Measurements from ENCODE around the gene DNAAF8.

Gene DNAAF8

GRCh38 chr16:4743226-4743878 is 9.0 kb downstream of the DNAAF8 start:
- Histone ChIP-seq H3K27ac (ENCODE audit: low read depth in 2 of 2, low read length in 2 of 2) (no peak overlapping the region), H3K27me3 (ENCODE audit: control insufficient read depth in 2 of 2, insufficient read depth in 2 of 2, low read length in 2 of 2) (no peaks in the 10 kb centered on the region), H3K36me3 (ENCODE audit: control insufficient read depth in 2 of 2, insufficient read depth in 2 of 2, low read length in 2 of 2) (no peaks in the 10 kb centered on the region), H3K9ac (ENCODE audit: low read depth in 1 of 2, low read length in 2 of 2) (peak overlapping the region; percentile 34 to 36), H3K4me3 (ENCODE audit: low read length in 2 of 2) (peak overlapping the region; percentile 58 to 64), H3K4me1 (ENCODE audit: control insufficient read depth in 2 of 2, insufficient read depth in 2 of 2, low read length in 2 of 2) (peaks cover 6 to 12% of the 10 kb centered on the region in 2 donors), H3K9me3 (ENCODE audit: control insufficient read depth in 2 of 2, low read length in 2 of 2) (no peaks in the 10 kb centered on the region)

GRCh38 chr16:4744555-4745273 is 10.4 kb downstream of the DNAAF8 start:
- Histone ChIP-seq H3K9ac (ENCODE audit: low read depth in 1 of 2, low read length in 2 of 2) (no peak overlapping the region), H3K27ac (ENCODE audit: low read depth in 2 of 2, low read length in 2 of 2) (no peak overlapping the region), H3K36me3 (ENCODE audit: control insufficient read depth in 2 of 2, insufficient read depth in 2 of 2, low read length in 2 of 2) (no peaks in the 10 kb centered on the region), H3K9me3 (ENCODE audit: control insufficient read depth in 2 of 2, low read length in 2 of 2) (no peaks in the 10 kb centered on the region), H3K4me1 (ENCODE audit: control insufficient read depth in 2 of 2, insufficient read depth in 2 of 2, low read length in 2 of 2) (peaks cover 6 to 12% of the 10 kb centered on the region in 2 donors), H3K4me3 (ENCODE audit: low read length in 2 of 2) (no peak overlapping the region), H3K27me3 (ENCODE audit: control insufficient read depth in 2 of 2, insufficient read depth in 2 of 2, low read length in 2 of 2) (no peaks in the 10 kb centered on the region)

- H3K27me3 ChIP-seq (ENCODE audit: control insufficient read depth in 2 of 2, insufficient read depth in 2 of 2, low read length in 2 of 2), result no peaks in the 10 kb centered on the region
- H3K4me3 ChIP-seq (ENCODE audit: low read length in 2 of 2), result no peak overlapping the region
- H3K36me3 ChIP-seq (ENCODE audit: control insufficient read depth in 2 of 2, insufficient read depth in 2 of 2, low read length in 2 of 2), result no peaks in the 10 kb centered on the region
- H3K9ac ChIP-seq (ENCODE audit: low read depth in 1 of 2, low read length in 2 of 2), result no peak overlapping the region
- no peak overlapping the region for H3K27ac ChIP-seq (ENCODE audit: low read depth in 2 of 2, low read length in 2 of 2)
- H3K4me1 ChIP-seq (ENCODE audit: control insufficient read depth in 2 of 2, insufficient read depth in 2 of 2, low read length in 2 of 2), result peaks cover 6 to 12% of the 10 kb centered on the region in 2 donors
- H3K9me3 ChIP-seq (ENCODE audit: control insufficient read depth in 2 of 2, low read length in 2 of 2), result no peaks in the 10 kb centered on the region
These were observed 10.9 kb downstream of the DNAAF8 start for GRCh38 chr16:4745274-4745569.

GRCh38 chr16:4746215-4746614 is 11.9 kb downstream of the DNAAF8 start:
- H3K4me3 ChIP-seq (ENCODE audit: low read length in 2 of 2), result no peak overlapping the region
- no peak overlapping the region for H3K9ac ChIP-seq (ENCODE audit: low read depth in 1 of 2, low read length in 2 of 2)
- peaks cover 6 to 12% of the 10 kb centered on the region in 2 donors for H3K4me1 ChIP-seq (ENCODE audit: control insufficient read depth in 2 of 2, insufficient read depth in 2 of 2, low read length in 2 of 2)
- H3K27ac ChIP-seq (ENCODE audit: low read depth in 2 of 2, low read length in 2 of 2), result no peak overlapping the region
- H3K36me3 ChIP-seq (ENCODE audit: control insufficient read depth in 2 of 2, insufficient read depth in 2 of 2, low read length in 2 of 2), result peaks cover 4 to 5% of the 10 kb centered on the region in 2 donors
- H3K27me3 ChIP-seq (ENCODE audit: control insufficient read depth in 2 of 2, insufficient read depth in 2 of 2, low read length in 2 of 2), result no peaks in the 10 kb centered on the region
- no peaks in the 10 kb centered on the region for H3K9me3 ChIP-seq (ENCODE audit: control insufficient read depth in 2 of 2, low read length in 2 of 2)

GRCh38 chr16:4746991-4747574 is 12.7 kb downstream of the DNAAF8 start:
- H3K9ac ChIP-seq (ENCODE audit: low read depth in 1 of 2, low read length in 2 of 2), result no peak overlapping the region

GRCh38 chr16:4747906-4748681 is 13.8 kb downstream of the DNAAF8 start:
- no peaks in the 10 kb centered on the region for H3K27me3 ChIP-seq (ENCODE audit: control insufficient read depth in 2 of 2, insufficient read depth in 2 of 2, low read length in 2 of 2)
- H3K9ac ChIP-seq (ENCODE audit: low read depth in 1 of 2, low read length in 2 of 2), result no peak overlapping the region
- H3K27ac ChIP-seq (ENCODE audit: low read depth in 2 of 2, low read length in 2 of 2), result peak overlapping the region in 1 of 2 donors; percentile 56
- H3K9me3 ChIP-seq (ENCODE audit: control insufficient read depth in 2 of 2, low read length in 2 of 2), result no peaks in the 10 kb centered on the region
- no peak overlapping the region for H3K4me3 ChIP-seq (ENCODE audit: low read length in 2 of 2)
- H3K36me3 ChIP-seq (ENCODE audit: control insufficient read depth in 2 of 2, insufficient read depth in 2 of 2, low read length in 2 of 2), result peaks cover 10 to 18% of the 10 kb centered on the region in 2 donors
- H3K4me1 ChIP-seq (ENCODE audit: control insufficient read depth in 2 of 2, insufficient read depth in 2 of 2, low read length in 2 of 2), result peaks cover 3 to 8% of the 10 kb centered on the region in 2 donors

More at GRCh38 chr16:4746991-4747574, 12.7 kb downstream of the DNAAF8 start:
- Histone ChIP-seq H3K27ac (ENCODE audit: low read depth in 2 of 2, low read length in 2 of 2) (peak overlapping the region in 1 of 2 donors; percentile 56), H3K36me3 (ENCODE audit: control insufficient read depth in 2 of 2, insufficient read depth in 2 of 2, low read length in 2 of 2) (peaks cover 9 to 11% of the 10 kb centered on the region in 2 donors), H3K9me3 (ENCODE audit: control insufficient read depth in 2 of 2, low read length in 2 of 2) (no peaks in the 10 kb centered on the region), H3K4me1 (ENCODE audit: control insufficient read depth in 2 of 2, insufficient read depth in 2 of 2, low read length in 2 of 2) (peaks cover 6 to 12% of the 10 kb centered on the region in 2 donors), H3K27me3 (ENCODE audit: control insufficient read depth in 2 of 2, insufficient read depth in 2 of 2, low read length in 2 of 2) (no peaks in the 10 kb centered on the region), H3K4me3 (ENCODE audit: low read length in 2 of 2) (no peak overlapping the region)

GRCh38 chr16:4748682-4749411 is 14.5 kb downstream of the DNAAF8 start:
- H3K36me3 ChIP-seq (ENCODE audit: control insufficient read depth in 2 of 2, insufficient read depth in 2 of 2, low read length in 2 of 2), result peaks cover 15 to 25% of the 10 kb centered on the region in 2 donors
- no peak overlapping the region for H3K9ac ChIP-seq (ENCODE audit: low read depth in 1 of 2, low read length in 2 of 2)
- no peak overlapping the region for H3K4me3 ChIP-seq (ENCODE audit: low read length in 2 of 2)
- H3K27me3 ChIP-seq (ENCODE audit: control insufficient read depth in 2 of 2, insufficient read depth in 2 of 2, low read length in 2 of 2), result no peaks in the 10 kb centered on the region
- H3K27ac ChIP-seq (ENCODE audit: low read depth in 2 of 2, low read length in 2 of 2), result no peak overlapping the region
- H3K9me3 ChIP-seq (ENCODE audit: control insufficient read depth in 2 of 2, low read length in 2 of 2), result no peaks in the 10 kb centered on the region
- H3K4me1 ChIP-seq (ENCODE audit: control insufficient read depth in 2 of 2, insufficient read depth in 2 of 2, low read length in 2 of 2), result peaks cover 2 to 3% of the 10 kb centered on the region in 2 donors

GRCh38 chr16:4749700-4750257 is 15.4 kb downstream of the DNAAF8 start:
- no peaks in the 10 kb centered on the region for H3K27me3 ChIP-seq (ENCODE audit: control insufficient read depth in 2 of 2, insufficient read depth in 2 of 2, low read length in 2 of 2)
- no peak overlapping the region for H3K9ac ChIP-seq (ENCODE audit: low read depth in 1 of 2, low read length in 2 of 2)
- peaks cover 2 to 3% of the 10 kb centered on the region in 2 donors for H3K4me1 ChIP-seq (ENCODE audit: control insufficient read depth in 2 of 2, insufficient read depth in 2 of 2, low read length in 2 of 2)
- H3K36me3 ChIP-seq (ENCODE audit: control insufficient read depth in 2 of 2, insufficient read depth in 2 of 2, low read length in 2 of 2), result peaks cover 20 to 30% of the 10 kb centered on the region in 2 donors
- H3K9me3 ChIP-seq (ENCODE audit: control insufficient read depth in 2 of 2, low read length in 2 of 2), result no peaks in the 10 kb centered on the region
- H3K27ac ChIP-seq (ENCODE audit: low read depth in 2 of 2, low read length in 2 of 2), result no peak overlapping the region
- no peak overlapping the region for H3K4me3 ChIP-seq (ENCODE audit: low read length in 2 of 2)

- Histone ChIP-seq H3K9me3 (ENCODE audit: control insufficient read depth in 2 of 2, low read length in 2 of 2) (peaks cover 0 to 2% of the 10 kb centered on the region in 2 donors), H3K4me3 (ENCODE audit: low read length in 2 of 2) (no peak overlapping the region), H3K27me3 (ENCODE audit: control insufficient read depth in 2 of 2, insufficient read depth in 2 of 2, low read length in 2 of 2) (no peaks in the 10 kb centered on the region), H3K36me3 (ENCODE audit: control insufficient read depth in 2 of 2, insufficient read depth in 2 of 2, low read length in 2 of 2) (peaks cover 25 to 38% of the 10 kb centered on the region in 2 donors), H3K4me1 (ENCODE audit: control insufficient read depth in 2 of 2, insufficient read depth in 2 of 2, low read length in 2 of 2) (peaks cover 2 to 3% of the 10 kb centered on the region in 2 donors), H3K27ac (ENCODE audit: low read depth in 2 of 2, low read length in 2 of 2) (no peak overlapping the region), H3K9ac (ENCODE audit: low read depth in 1 of 2, low read length in 2 of 2) (no peak overlapping the region)
These were observed 16.6 kb downstream of the DNAAF8 start for GRCh38 chr16:4750896-4751295.

Data from mucosa of rectum (tissue), 2 donors.